HG03571 (cell line): ENCODE results near the gene KLRB1.
"Not testable (repeated sequence)": the region's sequence is repeated elsewhere in the genome, so short reads cannot be mapped to it uniquely, and the experiment has no call there.

Experiments used
- ATAC-seq: cut with Tn5 transposase; IDR thresholded peaks from one replicate; pipeline ENCODE4 v1.9.1; 2021; ENCODE audit not compliant: unreplicated experiment

Gene KLRB1

DNA sequence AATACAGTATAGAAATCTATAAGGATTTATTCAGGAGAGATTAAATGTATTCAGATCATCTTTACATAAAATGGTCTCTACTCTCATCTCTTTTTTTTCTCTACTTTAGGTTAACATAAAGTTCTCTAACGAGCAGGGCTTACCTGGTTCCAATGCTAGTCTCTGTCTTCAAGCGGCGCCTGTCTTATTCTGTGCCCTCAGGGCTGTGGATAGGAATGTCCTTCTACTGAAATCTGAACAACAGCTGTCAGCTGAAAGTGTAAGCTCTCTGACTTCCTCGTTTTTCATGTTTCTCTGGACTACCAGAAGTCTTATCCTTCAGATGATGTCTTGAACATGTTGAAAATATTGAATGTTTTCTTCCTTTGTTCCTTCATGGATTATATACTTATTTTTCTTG lies 62.2 kb downstream of the KLRB1 start:
- not testable (repeated sequence) for ATAC-seq
